Measurements from ENCODE around the gene RIN1. TPM values are rescaled to one million over a fixed set of nuclear protein-coding genes. Genes with fewer than 3 reads are reported as not detected.

RIN1 gene
- total and polyA plus RNA-seq, 9 of the 15 experiments (the other 6 are each of a cell fraction or from before 2014, with no cell fraction given) = 0.01 to 1.2 (median 0.45) TPM; not detected in 1

DNA sequence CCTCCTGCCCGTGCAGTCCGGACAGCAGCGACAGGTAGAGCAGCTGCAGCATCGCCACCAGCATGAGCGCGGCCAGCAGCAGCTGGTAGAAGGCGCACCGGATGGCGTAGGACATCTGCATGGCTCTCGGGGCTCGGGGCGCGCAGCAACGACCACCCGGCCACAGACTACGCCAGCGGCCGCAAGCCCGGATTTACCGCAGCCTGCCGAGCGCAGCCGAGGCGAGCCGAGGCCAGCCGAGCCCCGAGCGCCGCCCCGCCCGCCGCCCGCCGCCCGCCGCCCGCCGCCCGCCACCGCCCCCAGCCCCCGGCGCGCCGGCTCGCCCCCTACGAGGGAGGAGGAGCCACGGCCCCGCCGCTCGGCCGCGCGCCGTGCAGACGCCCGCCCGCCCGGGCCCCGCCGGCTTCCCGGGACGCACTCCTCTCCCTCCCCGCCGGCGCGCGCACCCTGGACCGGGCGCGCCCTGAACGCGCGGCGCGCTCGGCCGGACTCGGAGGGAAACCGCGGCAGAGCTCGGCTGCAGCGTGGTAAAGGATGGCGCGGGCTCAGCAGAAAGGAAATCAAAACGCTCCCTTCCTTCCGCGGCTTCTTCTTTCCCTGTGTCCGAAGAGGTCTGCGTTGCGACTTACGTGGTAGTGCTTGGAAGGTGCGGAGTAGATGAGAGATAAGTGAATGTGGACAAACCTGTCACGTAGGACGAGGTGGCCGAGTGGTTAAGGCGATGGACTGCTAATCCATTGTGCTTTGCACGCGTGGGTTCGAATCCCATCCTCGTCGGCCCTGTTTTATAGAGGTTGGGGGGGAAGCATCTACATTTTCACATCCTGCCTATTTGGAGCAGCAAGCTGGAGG is 11.4 kb upstream of the RIN1 start, which contains the start of gene B4GAT1 (continued):
- TF ChIP-seq, protein P1, sequence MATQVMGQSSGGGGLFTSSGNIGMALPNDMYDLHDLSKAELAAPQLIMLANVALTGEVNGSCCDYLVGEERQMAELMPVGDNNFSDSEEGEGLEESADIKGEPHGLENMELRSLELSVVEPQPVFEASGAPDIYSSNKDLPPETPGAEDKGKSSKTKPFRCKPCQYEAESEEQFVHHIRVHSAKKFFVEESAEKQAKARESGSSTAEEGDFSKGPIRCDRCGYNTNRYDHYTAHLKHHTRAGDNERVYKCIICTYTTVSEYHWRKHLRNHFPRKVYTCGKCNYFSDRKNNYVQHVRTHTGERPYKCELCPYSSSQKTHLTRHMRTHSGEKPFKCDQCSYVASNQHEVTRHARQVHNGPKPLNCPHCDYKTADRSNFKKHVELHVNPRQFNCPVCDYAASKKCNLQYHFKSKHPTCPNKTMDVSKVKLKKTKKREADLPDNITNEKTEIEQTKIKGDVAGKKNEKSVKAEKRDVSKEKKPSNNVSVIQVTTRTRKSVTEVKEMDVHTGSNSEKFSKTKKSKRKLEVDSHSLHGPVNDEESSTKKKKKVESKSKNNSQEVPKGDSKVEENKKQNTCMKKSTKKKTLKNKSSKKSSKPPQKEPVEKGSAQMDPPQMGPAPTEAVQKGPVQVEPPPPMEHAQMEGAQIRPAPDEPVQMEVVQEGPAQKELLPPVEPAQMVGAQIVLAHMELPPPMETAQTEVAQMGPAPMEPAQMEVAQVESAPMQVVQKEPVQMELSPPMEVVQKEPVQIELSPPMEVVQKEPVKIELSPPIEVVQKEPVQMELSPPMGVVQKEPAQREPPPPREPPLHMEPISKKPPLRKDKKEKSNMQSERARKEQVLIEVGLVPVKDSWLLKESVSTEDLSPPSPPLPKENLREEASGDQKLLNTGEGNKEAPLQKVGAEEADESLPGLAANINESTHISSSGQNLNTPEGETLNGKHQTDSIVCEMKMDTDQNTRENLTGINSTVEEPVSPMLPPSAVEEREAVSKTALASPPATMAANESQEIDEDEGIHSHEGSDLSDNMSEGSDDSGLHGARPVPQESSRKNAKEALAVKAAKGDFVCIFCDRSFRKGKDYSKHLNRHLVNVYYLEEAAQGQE (IDR thresholded peaks at IDR 0.05; ENCODE audit: borderline replicate concordance) = no peak
- TF ChIP-seq, protein P1 (CRISPR knock-in tag; IDR thresholded peaks at IDR 0.05; ENCODE audit: low read depth) = 0 out of 2 replicates have a peak, but pooled peaks have one; percentile 41
- TF ChIP-seq EGR1 (conservative IDR thresholded peaks at IDR 0.05) = peak; percentile 38
- TF ChIP-seq SP1 (CRISPR knock-in tag; IDR thresholded peaks at IDR 0.05) = peak; percentile 93
- no peak for TF ChIP-seq TCF15 (CRISPR knock-in tag; IDR thresholded peaks at IDR 0.05)
- peak; percentile 45; the same call in 1 of the 2 replicates for TF ChIP-seq GMEB1 (CRISPR knock-in tag; IDR thresholded peaks at IDR 0.05)
- no peak for TF ChIP-seq SREBF2 (CRISPR knock-in tag; IDR thresholded peaks at IDR 0.05)
- TF ChIP-seq GABPB2 (CRISPR knock-in tag; conservative IDR thresholded peaks at IDR 0.05) = peak; percentile 74; the same call in 1 of the 2 replicates
- TF ChIP-seq BDP1 (IDR thresholded peaks at IDR 0.05; ENCODE audit: insufficient read depth, insufficient read length) = peak; percentile 85
- TF ChIP-seq MTA1 (IDR thresholded peaks at IDR 0.05; ENCODE audit: borderline replicate concordance) = peak; percentile 90
- TF ChIP-seq ZNF766 (CRISPR knock-in tag; conservative IDR thresholded peaks at IDR 0.05) = 0 out of 2 replicates have a peak, but pooled peaks have one; percentile 40
- TF ChIP-seq CHD2 (IDR thresholded peaks at IDR 0.05; ENCODE audit: low read depth, low read length) = peak; percentile 45
- TF ChIP-seq POLR2AphosphoS5 (IDR thresholded peaks at IDR 0.05; ENCODE audit: control insufficient read depth, insufficient read depth, low read depth, low read length) = no peak
- TF ChIP-seq, protein P2, sequence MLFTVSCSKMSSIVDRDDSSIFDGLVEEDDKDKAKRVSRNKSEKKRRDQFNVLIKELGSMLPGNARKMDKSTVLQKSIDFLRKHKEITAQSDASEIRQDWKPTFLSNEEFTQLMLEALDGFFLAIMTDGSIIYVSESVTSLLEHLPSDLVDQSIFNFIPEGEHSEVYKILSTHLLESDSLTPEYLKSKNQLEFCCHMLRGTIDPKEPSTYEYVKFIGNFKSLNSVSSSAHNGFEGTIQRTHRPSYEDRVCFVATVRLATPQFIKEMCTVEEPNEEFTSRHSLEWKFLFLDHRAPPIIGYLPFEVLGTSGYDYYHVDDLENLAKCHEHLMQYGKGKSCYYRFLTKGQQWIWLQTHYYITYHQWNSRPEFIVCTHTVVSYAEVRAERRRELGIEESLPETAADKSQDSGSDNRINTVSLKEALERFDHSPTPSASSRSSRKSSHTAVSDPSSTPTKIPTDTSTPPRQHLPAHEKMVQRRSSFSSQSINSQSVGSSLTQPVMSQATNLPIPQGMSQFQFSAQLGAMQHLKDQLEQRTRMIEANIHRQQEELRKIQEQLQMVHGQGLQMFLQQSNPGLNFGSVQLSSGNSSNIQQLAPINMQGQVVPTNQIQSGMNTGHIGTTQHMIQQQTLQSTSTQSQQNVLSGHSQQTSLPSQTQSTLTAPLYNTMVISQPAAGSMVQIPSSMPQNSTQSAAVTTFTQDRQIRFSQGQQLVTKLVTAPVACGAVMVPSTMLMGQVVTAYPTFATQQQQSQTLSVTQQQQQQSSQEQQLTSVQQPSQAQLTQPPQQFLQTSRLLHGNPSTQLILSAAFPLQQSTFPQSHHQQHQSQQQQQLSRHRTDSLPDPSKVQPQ (CRISPR knock-in tag; IDR thresholded peaks at IDR 0.05; ENCODE audit: borderline replicate concordance) = no peak

Data from K562 (cell line).